ENCODE data around the gene SCN10A. TPM values are rescaled to one million over a fixed set of nuclear protein-coding genes. Genes with fewer than 3 reads are reported as not detected.

SCN10A gene
- total and polyA plus RNA-seq, 2 experiments from 2014 or later: not detected

DNA sequence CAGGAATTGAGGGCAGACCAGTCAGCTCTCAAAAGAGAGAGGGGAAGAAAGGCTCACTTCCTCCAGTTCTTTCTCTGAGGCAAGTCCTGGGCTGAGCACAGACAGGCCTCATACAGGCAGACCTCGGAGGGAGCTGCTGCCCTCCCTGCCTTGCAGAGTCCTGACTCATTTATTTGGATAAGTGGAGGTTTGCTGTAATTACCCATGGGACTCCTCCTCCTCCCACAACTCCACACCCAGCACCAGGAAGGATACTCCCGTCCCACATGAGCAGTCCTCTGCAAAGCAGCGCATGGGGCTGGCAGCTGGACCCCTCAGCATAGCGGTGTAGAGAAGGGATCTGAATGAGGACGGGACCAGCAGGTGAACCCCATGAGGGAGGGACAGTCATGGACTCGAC is 13.4 kb upstream of the SCN10A start:
- H4K20me1 ChIP-seq (ENCODE audit: insufficient read depth, poor library complexity, severe bottlenecking): no peaks in the 10 kb centered on the region
- no peaks in the 10 kb centered on the region for H3K9me2 ChIP-seq (replicated peaks; ENCODE audit: insufficient read depth)
- DNase-seq (ENCODE audit: low spot score): peak; percentile 70
- no peak overlapping the region for H3K4me3 ChIP-seq
- H3K4me1 ChIP-seq (ENCODE audit: insufficient read depth): peaks cover 5% of the 10 kb centered on the region
- TF ChIP-seq EZH2 (IDR thresholded peaks at IDR 0.05; ENCODE audit: borderline replicate concordance): no peak
- peak overlapping the region; percentile 83 for H3K27ac ChIP-seq
- no peak overlapping the region for H2AFZ ChIP-seq
- no peaks in the 10 kb centered on the region for H3K27me3 ChIP-seq
- H3K79me2 ChIP-seq: no peaks in the 10 kb centered on the region
- H3K36me3 ChIP-seq (replicated peaks; ENCODE audit: insufficient read depth, low read depth): no peaks in the 10 kb centered on the region
- 59% methylated on average over 6 of the region's 6 CpGs for WGBS (ENCODE audit: low lambda C conversion rate, missing lambda C conversion rate)
- no peaks in the 10 kb centered on the region for H3K9me3 ChIP-seq (ENCODE audit: low read depth)
- no peak overlapping the region for H3K4me2 ChIP-seq

DNA sequence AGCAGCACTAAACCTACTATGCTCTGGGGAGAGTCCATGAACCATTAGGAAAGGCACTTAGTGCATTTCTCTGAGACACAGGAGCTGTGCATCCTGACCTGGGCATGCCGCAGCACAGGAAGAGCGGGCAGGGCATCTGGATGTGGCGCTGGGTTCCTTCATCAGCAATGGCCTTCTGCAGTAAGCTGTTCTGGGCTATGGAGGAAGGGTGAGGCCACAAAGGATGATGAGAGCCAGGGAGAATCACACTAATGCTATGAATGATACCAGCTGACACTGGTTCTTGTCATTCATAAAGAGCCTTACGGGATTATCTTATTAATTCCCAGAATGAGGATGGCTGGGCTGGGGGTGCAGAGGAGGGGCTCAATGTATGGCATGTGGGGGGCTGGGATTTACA is 12.7 kb upstream of the SCN10A start:
- Histone ChIP-seq H3K9me3 (ENCODE audit: low read depth) (no peaks in the 10 kb centered on the region), H2AFZ (no peak overlapping the region), H3K4me1 (ENCODE audit: insufficient read depth) (peaks cover 5% of the 10 kb centered on the region), H3K79me2 (no peaks in the 10 kb centered on the region), H3K27me3 (no peaks in the 10 kb centered on the region), H3K9me2 (replicated peaks; ENCODE audit: insufficient read depth) (no peaks in the 10 kb centered on the region), H3K4me3 (no peak overlapping the region), H3K4me2 (no peak overlapping the region), H3K27ac (peak overlapping the region; percentile 83), H3K36me3 (replicated peaks; ENCODE audit: insufficient read depth, low read depth) (no peaks in the 10 kb centered on the region), H4K20me1 (ENCODE audit: insufficient read depth, poor library complexity, severe bottlenecking) (no peaks in the 10 kb centered on the region)
- DNase-seq (ENCODE audit: low spot score): no peak
- WGBS (ENCODE audit: low lambda C conversion rate, missing lambda C conversion rate): 73% methylated on average over 4 of the region's 4 CpGs
- no peak for TF ChIP-seq EZH2 (IDR thresholded peaks at IDR 0.05; ENCODE audit: borderline replicate concordance)
- TF ChIP-seq EZH2phosphoT487 (IDR thresholded peaks at IDR 0.05; ENCODE audit: low read depth, severe bottlenecking, unreplicated experiment): no peak
- TF ChIP-seq, protein P1, sequence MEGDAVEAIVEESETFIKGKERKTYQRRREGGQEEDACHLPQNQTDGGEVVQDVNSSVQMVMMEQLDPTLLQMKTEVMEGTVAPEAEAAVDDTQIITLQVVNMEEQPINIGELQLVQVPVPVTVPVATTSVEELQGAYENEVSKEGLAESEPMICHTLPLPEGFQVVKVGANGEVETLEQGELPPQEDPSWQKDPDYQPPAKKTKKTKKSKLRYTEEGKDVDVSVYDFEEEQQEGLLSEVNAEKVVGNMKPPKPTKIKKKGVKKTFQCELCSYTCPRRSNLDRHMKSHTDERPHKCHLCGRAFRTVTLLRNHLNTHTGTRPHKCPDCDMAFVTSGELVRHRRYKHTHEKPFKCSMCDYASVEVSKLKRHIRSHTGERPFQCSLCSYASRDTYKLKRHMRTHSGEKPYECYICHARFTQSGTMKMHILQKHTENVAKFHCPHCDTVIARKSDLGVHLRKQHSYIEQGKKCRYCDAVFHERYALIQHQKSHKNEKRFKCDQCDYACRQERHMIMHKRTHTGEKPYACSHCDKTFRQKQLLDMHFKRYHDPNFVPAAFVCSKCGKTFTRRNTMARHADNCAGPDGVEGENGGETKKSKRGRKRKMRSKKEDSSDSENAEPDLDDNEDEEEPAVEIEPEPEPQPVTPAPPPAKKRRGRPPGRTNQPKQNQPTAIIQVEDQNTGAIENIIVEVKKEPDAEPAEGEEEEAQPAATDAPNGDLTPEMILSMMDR (IDR thresholded peaks at IDR 0.05; ENCODE audit: poor library complexity): no peak

DNA sequence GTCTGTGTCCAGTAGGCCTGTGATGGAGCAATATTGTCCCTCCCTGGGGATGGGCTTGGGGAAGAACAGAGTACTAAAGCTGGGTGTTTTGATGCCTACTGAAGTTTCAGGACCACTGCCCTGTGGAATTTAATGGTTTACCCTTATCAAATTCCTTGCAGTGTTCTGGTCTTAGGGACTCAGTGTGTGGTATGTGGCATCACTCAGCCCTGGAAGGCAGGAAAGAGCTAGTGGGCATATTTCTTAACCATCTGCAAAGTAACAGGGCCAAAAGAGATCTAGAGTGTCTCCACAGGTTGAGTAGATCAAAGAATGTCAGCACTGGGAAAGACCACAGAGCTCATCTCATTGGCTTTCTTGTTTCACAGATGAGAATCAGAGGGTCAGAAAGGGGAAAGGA is 11.8 kb upstream of the SCN10A start:
- Histone ChIP-seq H3K4me3 (no peak overlapping the region), H3K4me2 (no peak overlapping the region), H3K9me3 (ENCODE audit: low read depth) (no peaks in the 10 kb centered on the region), H4K20me1 (ENCODE audit: insufficient read depth, poor library complexity, severe bottlenecking) (no peaks in the 10 kb centered on the region), H3K4me1 (ENCODE audit: insufficient read depth) (peaks cover 5% of the 10 kb centered on the region), H3K27ac (no peak overlapping the region), H3K27me3 (no peaks in the 10 kb centered on the region), H3K79me2 (no peaks in the 10 kb centered on the region), H3K36me3 (replicated peaks; ENCODE audit: insufficient read depth, low read depth) (no peaks in the 10 kb centered on the region), H3K9me2 (replicated peaks; ENCODE audit: insufficient read depth) (no peaks in the 10 kb centered on the region), H2AFZ (no peak overlapping the region)
- TF ChIP-seq EZH2 (IDR thresholded peaks at IDR 0.05; ENCODE audit: borderline replicate concordance) (no peak), EZH2phosphoT487 (IDR thresholded peaks at IDR 0.05; ENCODE audit: low read depth, severe bottlenecking, unreplicated experiment) (no peak)
- TF ChIP-seq, protein P1 (IDR thresholded peaks at IDR 0.05; ENCODE audit: poor library complexity): no peak
- DNase-seq (ENCODE audit: low spot score): no peak

DNA sequence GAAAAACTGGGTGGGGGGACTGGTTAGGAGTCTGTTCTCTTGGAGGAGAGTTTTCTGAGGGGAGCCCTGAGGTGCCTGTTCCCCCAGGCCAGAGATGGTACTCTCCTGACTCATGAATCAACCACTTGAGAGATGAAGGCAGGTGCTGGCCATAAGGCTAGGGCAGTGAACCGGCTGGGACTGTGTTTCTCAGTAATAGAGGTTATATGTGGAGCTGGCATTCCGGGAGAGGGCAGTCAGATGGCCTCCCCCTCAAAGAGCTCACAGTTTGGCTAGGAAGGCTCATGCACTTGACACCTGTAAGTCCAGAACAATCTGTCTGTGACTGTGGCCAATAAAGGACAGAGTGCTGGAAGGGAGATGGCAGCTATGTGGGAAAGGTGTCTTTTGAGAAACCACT is 10.0 kb upstream of the SCN10A start:
- Histone ChIP-seq H2AFZ (no peak overlapping the region), H3K4me3 (no peak overlapping the region), H3K9me2 (replicated peaks; ENCODE audit: insufficient read depth) (no peaks in the 10 kb centered on the region), H3K27ac (no peak overlapping the region), H3K27me3 (no peaks in the 10 kb centered on the region), H4K20me1 (ENCODE audit: insufficient read depth, poor library complexity, severe bottlenecking) (no peaks in the 10 kb centered on the region), H3K79me2 (no peaks in the 10 kb centered on the region), H3K4me1 (ENCODE audit: insufficient read depth) (peaks cover 5% of the 10 kb centered on the region), H3K9me3 (ENCODE audit: low read depth) (no peaks in the 10 kb centered on the region), H3K36me3 (replicated peaks; ENCODE audit: insufficient read depth, low read depth) (no peaks in the 10 kb centered on the region), H3K4me2 (no peak overlapping the region)
- TF ChIP-seq EZH2 (IDR thresholded peaks at IDR 0.05; ENCODE audit: borderline replicate concordance): no peak
- TF ChIP-seq, protein P1 (IDR thresholded peaks at IDR 0.05; ENCODE audit: poor library complexity): no peak
- TF ChIP-seq EZH2phosphoT487 (IDR thresholded peaks at IDR 0.05; ENCODE audit: low read depth, severe bottlenecking, unreplicated experiment): no peak
- WGBS (ENCODE audit: low lambda C conversion rate, missing lambda C conversion rate): 85% methylated on average over 2 of the region's 2 CpGs
- DNase-seq (ENCODE audit: low spot score): no peak

Measured in hepatocyte (in vitro differentiated cells).